A673 (cell line): ENCODE measurements around the gene ADSL. TPM values are rescaled to one million over a fixed set of nuclear protein-coding genes. Genes with fewer than 3 reads are reported as not detected.

ENCODE experiments used
- BruUV-seq: library from RNA; stranded (reverse); fragments of 400-500 nt; replicated peaks from 2 replicates; lab custom pipeline; 2021; lab: Mats Ljungman, UMichigan
- CTCF ChIA-PET: fragments of 300-600 bp; sonication (Branson Sonifier 250); formaldehyde crosslinking; loops from one replicate; lab custom pipeline; 2022; ENCODE audit warnings: antibody characterized with exemption; lab: Charles Lee
- POLR2A ChIA-PET: fragments of 300-600 bp; sonication (Branson Sonifier 250); formaldehyde crosslinking; loops from one replicate; lab custom pipeline; 2022; ENCODE audit warnings: antibody characterized with exemption; ENCODE audit not compliant: low non-redundant PET; lab: Charles Lee
- DNase-seq: peaks from one replicate; pipeline ENCODE4 v3.0.0-alpha.2; 2015; ENCODE audit warnings: low spot score
- H3K27ac ChIP-seq: fragments of 200-600 bp; sonication (generic); 2 replicates; pipeline ENCODE4 v1.5.1; 2016; ENCODE audit warnings: mixed run types, low read depth, mild to moderate bottlenecking, mixed read lengths, antibody characterized with exemption, low read length; ENCODE audit not compliant: poor library complexity, severe bottlenecking
- H3K27me3 ChIP-seq: fragments of 200-600 bp; sonication (generic); replicated peaks from 2 replicates; pipeline ENCODE4 v1.6.1; 2017; ENCODE audit warnings: mixed run types, low read depth, mild to moderate bottlenecking, mixed read lengths, antibody characterized with exemption, low read length; ENCODE audit not compliant: insufficient read depth, poor library complexity
- H3K36me3 ChIP-seq: fragments of 200-600 bp; sonication (generic); 2 replicates; pipeline ENCODE4 v1.6.1; 2016; ENCODE audit warnings: mixed run types, mild to moderate bottlenecking, mixed read lengths, antibody characterized with exemption, low read length; ENCODE audit not compliant: insufficient read depth, poor library complexity, severe bottlenecking
- H3K4me1 ChIP-seq: fragments of 200-600 bp; sonication (generic); 2 replicates; pipeline ENCODE4 v1.6.1; 2017; ENCODE audit warnings: mixed run types, mild to moderate bottlenecking, mixed read lengths, antibody characterized with exemption, low read length; ENCODE audit not compliant: insufficient read depth, poor library complexity, severe bottlenecking
- H3K4me3 ChIP-seq: fragments of 200-600 bp; sonication (generic); 2 replicates; pipeline ENCODE4 v1.5.1; 2016; ENCODE audit warnings: low read depth, mixed run types, mild to moderate bottlenecking, mixed read lengths, low read length; ENCODE audit not compliant: poor library complexity, severe bottlenecking
- H3K9me3 ChIP-seq: fragments of 200-600 bp; sonication (generic); 2 replicates; pipeline ENCODE4 v1.6.1; 2016; ENCODE audit warnings: mixed run types, low read depth, mild to moderate bottlenecking, mixed read lengths, antibody characterized with exemption, low read length; ENCODE audit not compliant: poor library complexity, severe bottlenecking
- CTCF ChIP-seq: fragments of 300-800, 200-600 bp; sonication (generic); conservative IDR thresholded peaks from 2 replicates; pipeline ENCODE4 v1.5.1; 2017; ENCODE audit warnings: low read depth, mild to moderate bottlenecking, antibody characterized with exemption, low read length, moderate library complexity, mixed read lengths
- EZH2 ChIP-seq: fragments of 200-600 bp; sonication (generic); IDR thresholded peaks from 2 replicates; pipeline ENCODE4 v1.6.1; 2017; ENCODE audit warnings: borderline replicate concordance, low read depth, mild to moderate bottlenecking, mixed read lengths, antibody characterized with exemption, low read length; ENCODE audit not compliant: poor library complexity, severe bottlenecking
- intact Hi-C: fragments of 100-400 bp; cut with micrococcal nuclease; formaldehyde crosslinking; loops from one replicate; pipeline ENCODE4 v1.10.0; 2022; ENCODE audit not compliant: unreplicated experiment
- total RNA-seq: library from RNA; stranded (reverse); gene quantifications from 2 replicates; pipeline ENCODE4 v1.2.3, GENCODE V29; 2021

The ADSL gene
- total RNA-seq, 1 experiment from 2014 or later = 133 TPM

- peaks cover 15% of the 10 kb centered on the region for H3K36me3 ChIP-seq
- TF ChIP-seq EZH2 = no peak
- DNase-seq = peak; percentile 76
- no TSS peak for BruUV-seq
- H3K27me3 ChIP-seq = no peaks in the 10 kb centered on the region
- peak overlapping the region; percentile 63 for H3K27ac ChIP-seq
- intact Hi-C loops = no loop called here
- H3K4me1 ChIP-seq = peaks cover 16% of the 10 kb centered on the region
- CTCF ChIA-PET = no interaction called here
- H3K9me3 ChIP-seq = no peaks in the 10 kb centered on the region
- POLR2A ChIA-PET = interaction anchor here (0.6 kb wide), 1 partner anchor 223 kb away, joined by 8 read pairs; no protein-coding TSS in a partner anchor
- H3K4me3 ChIP-seq = no peak overlapping the region
These were observed 72.3 kb downstream of the ADSL start for GRCh38 chr22:40418366-40419201.

GRCh38 chr22:40419718-40420117, 73.4 kb downstream of the ADSL start:
- no peak for DNase-seq
- ChIA-PET POLR2A (interaction anchor here (0.6 kb wide), 2 partner anchors 399 to 968 kb away, joined by 3 to 5 read pairs; no protein-coding TSS in a partner anchor), CTCF (interaction anchor here (0.6 to 1.2 kb wide), 2 partner anchors 17 to 641 kb away, joined by 4 to 5 read pairs; no protein-coding TSS in a partner anchor)
- Histone ChIP-seq H3K4me1 (peaks cover 16% of the 10 kb centered on the region), H3K27me3 (no peaks in the 10 kb centered on the region), H3K27ac (no peak overlapping the region), H3K4me3 (no peak overlapping the region), H3K36me3 (peaks cover 15% of the 10 kb centered on the region), H3K9me3 (no peaks in the 10 kb centered on the region)
- no TSS peak for BruUV-seq
- intact Hi-C loops = no loop called here
- TF ChIP-seq CTCF = no peak
- TF ChIP-seq EZH2 = no peak

- H3K27me3 ChIP-seq = no peaks in the 10 kb centered on the region
- H3K9me3 ChIP-seq = no peaks in the 10 kb centered on the region
- no TSS peak for BruUV-seq
- POLR2A ChIA-PET = no interaction called here
- no peak for DNase-seq
- CTCF ChIA-PET = interaction anchor here (1.2 kb wide), 1 partner anchor 16 kb away, joined by 5 read pairs; no protein-coding TSS in a partner anchor
- H3K27ac ChIP-seq = no peak overlapping the region
- H3K36me3 ChIP-seq = peaks cover 15% of the 10 kb centered on the region
- intact Hi-C loops = no loop called here
- peaks cover 16% of the 10 kb centered on the region for H3K4me1 ChIP-seq
- H3K4me3 ChIP-seq = no peak overlapping the region
- TF ChIP-seq EZH2 (no peak), CTCF (no peak)
These were observed 74.2 kb downstream of the ADSL start for GRCh38 chr22:40420341-40421081.
